Gastrocnemius medialis (tissue), 4 donors: ENCODE data around the gene SUGCT. TPM values are rescaled to one million over a fixed set of nuclear protein-coding genes. Genes with fewer than 3 reads are reported as not detected.
"Not testable (repeated sequence)": the region's sequence is repeated elsewhere in the genome, so short reads cannot be mapped to it uniquely, and the experiment has no call there.

Experiments used
- ATAC-seq, 2 donors: fragments of 150-250 bp; one replicate each; pipeline ENCODE4 v1.9.1; 2016
- DNase-seq, 2 donors: peaks; one replicate each; pipeline ENCODE4 v3.0.0-alpha.2; 2019
- H3K27ac ChIP-seq, 4 donors: fragments of 200-600 bp; sonication (generic); 1 replicate in 1 of 4; 2 replicates in 3 of 4; pipeline ENCODE4 v1.5.1; 2016 to 2018; ENCODE audit warnings: mild to moderate bottlenecking in 2 of 4, moderate library complexity in 1 of 4
- H3K27me3 ChIP-seq, 3 donors: fragments of 200-600 bp; sonication (generic) in 2 of 3; 1 replicate in 1 of 3; 2 replicates in 2 of 3; pipeline versions ENCODE4 v1.5.1 to v1.6.0; 2016 to 2019; ENCODE audit warnings: mild to moderate bottlenecking in 1 of 3, moderate library complexity in 1 of 3
- H3K36me3 ChIP-seq, 2 donors: fragments of 200-600 bp; sonication (generic) in 1 of 2; one replicate each; pipeline ENCODE4 v1.5.1; 2017 to 2018
- H3K4me1 ChIP-seq, 2 donors: fragments of 200-600 bp; sonication (generic) in 1 of 2; one replicate each; pipeline ENCODE4 v1.5.1; 2016 to 2017; ENCODE audit warnings: mild to moderate bottlenecking in 2 of 2
- H3K4me3 ChIP-seq, 4 donors: fragments of 200-600 bp; sonication (generic) in 3 of 4; 1 replicate in 1 of 4; 2 replicates in 3 of 4; pipeline ENCODE4 v1.5.1; 2016 to 2019; ENCODE audit warnings: mild to moderate bottlenecking in 2 of 4
- H3K9me3 ChIP-seq, 3 donors: fragments of 200-600 bp; sonication (generic) in 2 of 3; 1 replicate in 1 of 3; 2 replicates in 2 of 3; pipeline ENCODE4 v1.5.1; 2016 to 2019
- CTCF ChIP-seq, 5 experiments: fragments of 450-650 bp in 3 of 5; fragments of 200-600 bp in 2 of 5; sonication (generic) in 2 of 5; IDR thresholded peaks in 4 of 5; conservative IDR thresholded peaks in 1 of 5; 1 replicate in 4 of 5; 2 replicates in 1 of 5; pipeline ENCODE4 v1.5.1; 2016 to 2019; ENCODE audit warnings: antibody characterized with exemption in 5 of 5, mild to moderate bottlenecking in 3 of 5, moderate library complexity in 3 of 5
- POLR2A ChIP-seq, 2 donors: fragments of 450-650 bp; IDR thresholded peaks; one replicate each; pipeline ENCODE4 v1.6.1; 2017; ENCODE audit warnings: antibody characterized with exemption in 2 of 2, mild to moderate bottlenecking in 2 of 2, moderate library complexity in 2 of 2
- in situ Hi-C, 4 donors: fragments of 200-750 bp; cut with MboI; loops; one replicate each; pipeline versions ENCODE4 v1.15.0 to v1.8.0; 2017; ENCODE audit warnings: low sequenced_read_pairs in 4 of 4
- intact Hi-C: fragments of 100-400 bp; cut with DNase I; formaldehyde crosslinking; loops from one replicate; pipeline ENCODE4 v1.15.1; 2023; ENCODE audit warnings: low total_unique reads
- total RNA-seq, 4 donors: library from RNA; depleted of rRNA; stranded (reverse); fragments of >200 nt; gene quantifications; one replicate each; pipeline versions ENCODE4 v1.1.0 to v1.2.3, GENCODE V29; 2016

Gene SUGCT
- total RNA-seq, 4 donors from 2014 or later = 2.3 to 3.5 (median 2.9) TPM

DNA sequence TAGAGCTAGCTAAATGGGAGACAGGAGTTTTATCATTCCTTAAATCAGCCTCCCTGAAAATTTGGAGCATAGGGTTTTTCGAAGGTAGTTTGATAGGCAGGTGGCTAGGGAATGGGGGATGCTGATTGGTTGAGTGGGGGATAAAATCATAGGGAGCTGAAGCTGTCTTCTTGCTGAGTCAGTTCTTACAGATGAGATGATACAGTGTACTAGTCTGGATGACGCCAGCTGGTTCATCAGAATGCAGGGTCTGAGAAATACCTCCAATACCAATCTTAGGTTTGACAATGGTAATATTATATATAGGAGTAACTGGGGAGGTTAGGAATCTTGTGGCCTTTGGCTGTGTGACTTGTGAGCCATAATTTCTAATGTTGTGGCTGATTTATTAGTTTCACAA is 271.2 kb downstream of the SUGCT start:
- Histone ChIP-seq H3K9me3 (no peaks in the 10 kb centered on the region), H3K27me3 (no peaks in the 10 kb centered on the region), H3K4me3 (no peak overlapping the region), H3K4me1 (no peaks in the 10 kb centered on the region), H3K36me3 (no peaks in the 10 kb centered on the region), H3K27ac (no peak overlapping the region)
- DNase-seq (no peak), ATAC-seq (no peak)
- in situ Hi-C loops = no loop called here
- intact Hi-C loops = no loop called here
- TF ChIP-seq CTCF (IDR thresholded peaks at IDR 0.05 in 4 of 5, conservative IDR thresholded peaks at IDR 0.05 in 1 of 5) (no peak), POLR2A (IDR thresholded peaks at IDR 0.05) (no peak)

DNA sequence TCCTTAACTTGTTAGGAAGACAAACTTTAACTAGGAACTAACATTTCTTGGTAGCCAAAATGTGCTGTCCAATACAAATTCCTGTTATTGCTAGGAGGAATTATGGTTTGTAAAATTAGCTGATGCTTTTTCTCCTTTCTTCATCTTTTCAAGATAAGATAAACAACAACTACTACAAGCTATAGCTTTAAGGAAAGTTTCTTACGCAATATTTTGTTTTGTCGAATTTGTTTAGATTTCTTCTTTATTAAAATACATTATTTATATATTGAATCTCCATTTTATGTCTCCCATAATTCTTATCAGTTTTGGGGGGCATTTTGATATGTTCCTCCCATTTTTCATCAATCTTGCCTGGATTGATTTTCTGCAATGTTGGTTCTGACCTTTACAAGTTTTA is 277.5 kb downstream of the SUGCT start:
- H3K27me3 ChIP-seq = no peaks in the 10 kb centered on the region

DNA sequence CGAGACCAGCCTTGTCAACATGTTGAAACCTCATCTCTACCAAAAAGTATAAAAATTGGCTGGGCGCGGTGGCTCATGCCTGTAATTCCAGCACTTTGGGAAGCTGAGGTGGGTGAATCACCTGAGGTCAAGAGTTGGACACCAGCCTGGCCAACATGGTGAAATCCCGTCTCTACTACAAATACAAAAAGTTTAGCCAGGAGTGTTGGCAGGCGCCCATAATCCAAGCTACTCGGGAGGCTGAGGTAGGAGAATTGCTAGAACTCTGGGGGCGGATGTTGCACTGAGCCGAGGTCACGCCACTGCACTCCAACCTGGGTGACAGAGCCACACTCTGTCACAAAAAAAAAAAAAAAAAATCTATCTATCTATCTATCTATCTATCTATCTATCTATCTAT is 279.9 kb downstream of the SUGCT start:
- H3K4me3 ChIP-seq, H3K9me3 ChIP-seq, ATAC-seq, in situ Hi-C loops, H3K27me3 ChIP-seq, DNase-seq, intact Hi-C loops, H3K36me3 ChIP-seq, H3K4me1 ChIP-seq, H3K27ac ChIP-seq: not testable (repeated sequence)

More for the DNA sequence above, 277.5 kb downstream of the SUGCT start:
- Histone ChIP-seq H3K4me1 (no peaks in the 10 kb centered on the region), H3K27ac (no peak overlapping the region), H3K4me3 (no peak overlapping the region), H3K9me3 (no peaks in the 10 kb centered on the region), H3K36me3 (no peaks in the 10 kb centered on the region)
- TF ChIP-seq CTCF (IDR thresholded peaks at IDR 0.05 in 4 of 5, conservative IDR thresholded peaks at IDR 0.05 in 1 of 5) (no peak), POLR2A (IDR thresholded peaks at IDR 0.05) (no peak)
- DNase-seq (no peak), ATAC-seq (no peak)
- intact Hi-C loops (no loop called here), in situ Hi-C loops (no loop called here)

DNA sequence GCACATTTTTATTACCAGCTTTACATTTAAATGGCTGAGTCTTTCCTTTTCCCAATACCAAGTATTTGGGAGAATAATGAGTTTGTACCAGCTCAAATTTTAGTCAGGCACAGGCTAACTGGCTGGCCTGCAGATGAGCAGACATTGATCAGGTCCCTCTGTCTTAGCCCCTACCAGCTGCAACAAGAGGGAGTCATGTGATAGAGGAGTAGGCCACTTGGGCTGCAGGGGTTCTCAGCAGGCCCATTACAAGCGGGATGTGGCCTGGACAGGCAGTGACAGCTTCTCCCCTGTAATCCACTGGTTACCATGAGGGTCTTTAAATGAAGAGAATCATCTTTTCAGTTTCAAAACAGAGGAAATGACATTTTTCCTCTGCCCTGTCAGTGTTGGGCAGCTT is 283.6 kb downstream of the SUGCT start:
- H3K27me3 ChIP-seq = no peaks in the 10 kb centered on the region
- in situ Hi-C loops (no loop called here), intact Hi-C loops (no loop called here)
- ATAC-seq = no peak
- H3K4me3 ChIP-seq = no peak overlapping the region
- no peak for DNase-seq
- H3K4me1 ChIP-seq = no peaks in the 10 kb centered on the region
- no peaks in the 10 kb centered on the region for H3K36me3 ChIP-seq
- no peak overlapping the region for H3K27ac ChIP-seq
- no peaks in the 10 kb centered on the region for H3K9me3 ChIP-seq
- TF ChIP-seq POLR2A (IDR thresholded peaks at IDR 0.05) (no peak), CTCF (IDR thresholded peaks at IDR 0.05 in 4 of 5, conservative IDR thresholded peaks at IDR 0.05 in 1 of 5) (no peak)

DNA sequence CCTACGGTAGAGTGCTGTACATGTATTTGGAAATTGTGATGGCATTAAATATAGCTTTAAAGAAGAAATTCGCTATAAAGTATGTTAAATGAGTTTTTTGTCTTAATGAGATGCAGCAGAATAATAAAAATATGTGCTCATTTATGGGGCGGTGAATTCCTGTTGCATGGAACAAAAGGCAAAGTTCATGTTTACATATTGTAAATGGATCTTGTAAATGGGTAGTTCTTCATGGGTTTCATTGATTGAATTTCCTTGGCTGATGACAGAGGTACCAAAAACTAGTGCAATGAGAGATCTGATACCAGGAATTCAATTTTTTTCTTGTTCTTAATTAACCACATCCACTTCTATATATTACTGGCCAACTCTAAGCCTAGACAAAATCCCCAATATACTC is 284.2 kb downstream of the SUGCT start:
- intact Hi-C loops = no loop called here
- no peaks in the 10 kb centered on the region for H3K36me3 ChIP-seq
- in situ Hi-C loops = no loop called here
- no peak for DNase-seq
- no peak for TF ChIP-seq POLR2A (IDR thresholded peaks at IDR 0.05)
- no peak for TF ChIP-seq CTCF (IDR thresholded peaks at IDR 0.05 in 4 of 5, conservative IDR thresholded peaks at IDR 0.05 in 1 of 5)
- no peak for ATAC-seq
- H3K27ac ChIP-seq = no peak overlapping the region
- H3K4me3 ChIP-seq = no peak overlapping the region
- H3K27me3 ChIP-seq = no peaks in the 10 kb centered on the region
- no peaks in the 10 kb centered on the region for H3K9me3 ChIP-seq
- no peaks in the 10 kb centered on the region for H3K4me1 ChIP-seq
